Suprapubic skin (tissue), 4 donors: ENCODE results near the gene CENPK.

Experiments used
- CTCF ChIP-seq, 2 donors: fragments of 200-600 bp in 1 of 2; fragments of 450-650 bp in 1 of 2; sonication (generic) in 1 of 2; IDR thresholded peaks; one replicate each; pipeline ENCODE4 v1.5.1; 2016 to 2019; ENCODE audit warnings: antibody characterized with exemption in 2 of 2, mild to moderate bottlenecking in 1 of 2, moderate library complexity in 1 of 2
- EP300 ChIP-seq: sonication (generic); formaldehyde crosslinking; IDR thresholded peaks from one replicate; pipeline ENCODE4 v1.6.1; 2017; ENCODE audit warnings: antibody characterized with exemption
- POLR2A ChIP-seq, 2 donors: fragments of 450-650 bp; IDR thresholded peaks; one replicate each; pipeline ENCODE4 v1.6.1; 2017; ENCODE audit warnings: antibody characterized with exemption in 2 of 2, mild to moderate bottlenecking in 2 of 2, moderate library complexity in 2 of 2
- POLR2AphosphoS5 ChIP-seq, 3 donors: sonication (generic); formaldehyde crosslinking; IDR thresholded peaks; one replicate each; pipeline ENCODE4 v1.6.1; 2017; ENCODE audit warnings: antibody characterized with exemption in 3 of 3

- TF ChIP-seq POLR2A (IDR thresholded peaks at IDR 0.05) (no peak), POLR2AphosphoS5 (IDR thresholded peaks at IDR 0.05) (no peak), EP300 (no peak), CTCF (IDR thresholded peaks at IDR 0.05) (no peak)
Measured at GRCh38 chr5:65475895-65476294, 87.1 kb downstream of the CENPK start.
